SU-DHL-6 (cell line): ENCODE data around the gene MAP1A.
"Not testable (repeated sequence)": the region's sequence is repeated elsewhere in the genome, so short reads cannot be mapped to it uniquely, and the experiment has no call there.

ENCODE experiments used
- H2AFZ ChIP-seq: fragments of 200-600 bp; sonication (generic); 2 replicates; pipeline ENCODE4 v1.6.1; 2014; ENCODE audit warnings: low read depth, mild to moderate bottlenecking, moderate library complexity, mixed read lengths, antibody characterized with exemption, low read length; ENCODE audit not compliant: severe bottlenecking
- H3F3A ChIP-seq: fragments of 200-600 bp; shearing (Covaris generic); 2 replicates; pipeline ENCODE4 v1.6.0; 2016; ENCODE audit warnings: antibody characterized with exemption, mild to moderate bottlenecking; ENCODE audit not compliant: insufficient read depth
- H3K27ac ChIP-seq: fragments of 200-600 bp; sonication (generic); 2 replicates; pipeline ENCODE4 v1.5.1; 2016; ENCODE audit warnings: low read depth, mild to moderate bottlenecking, low read length, moderate library complexity, mixed read lengths
- H3K27me3 ChIP-seq: fragments of 200-600 bp; sonication (generic), shearing (Covaris generic); 2 replicates; pipeline ENCODE4 v1.6.0; 2014; ENCODE audit warnings: mild to moderate bottlenecking, low read length
- H3K36me3 ChIP-seq: fragments of 200-600 bp; sonication (generic); 2 replicates; pipeline ENCODE4 v1.6.1; 2014; ENCODE audit warnings: mild to moderate bottlenecking, low read length, mixed read lengths
- H3K4me2 ChIP-seq: fragments of 300-600, 200-600 bp; shearing (Covaris generic), sonication (generic); 2 replicates; pipeline ENCODE4 v1.6.0; 2014; ENCODE audit warnings: low read length, low read depth, mild to moderate bottlenecking; ENCODE audit not compliant: poor library complexity, severe bottlenecking
- H3K4me3 ChIP-seq: fragments of 200-600 bp; sonication (generic); 2 replicates; pipeline ENCODE4 v1.5.1; 2014; ENCODE audit warnings: antibody characterized with exemption, low read length, mild to moderate bottlenecking, mixed read lengths; ENCODE audit not compliant: insufficient read depth, poor library complexity, severe bottlenecking
- H3K79me2 ChIP-seq: fragments of 200-600 bp; sonication (generic); 2 replicates; pipeline ENCODE4 v1.6.1; 2014; ENCODE audit warnings: mild to moderate bottlenecking, low read length, moderate library complexity; ENCODE audit not compliant: insufficient read depth
- H3K9ac ChIP-seq: fragments of 200-600 bp; sonication (generic); 2 replicates; pipeline ENCODE4 v1.7.0; 2014; ENCODE audit warnings: mild to moderate bottlenecking, low read length
- H3K9me2 ChIP-seq: fragments of 200-600 bp; sonication (generic); replicated peaks from 2 replicates; pipeline ENCODE4 v1.6.1; 2014; ENCODE audit warnings: low read length; ENCODE audit not compliant: insufficient read depth
- H3K9me3 ChIP-seq: fragments of 200-600 bp; sonication (generic); 2 replicates; pipeline ENCODE4 v1.6.1; 2014; ENCODE audit warnings: low read length, mixed read lengths; ENCODE audit not compliant: insufficient read depth
- H4K20me1 ChIP-seq: fragments of 200-600 bp; sonication (generic); 2 replicates; pipeline ENCODE4 v1.6.1; 2014; ENCODE audit warnings: low read depth, mild to moderate bottlenecking, antibody characterized with exemption, low read length, moderate library complexity, mixed read lengths
- EZH2phosphoT487 ChIP-seq: fragments of 200-600 bp; sonication (generic), shearing (Covaris generic); conservative IDR thresholded peaks from 2 replicates; pipeline ENCODE4 v1.6.1; 2018; ENCODE audit warnings: mild to moderate bottlenecking, antibody characterized with exemption, low read length, moderate library complexity, mixed read lengths
- TF ChIP-seq, protein P1 (sequence below): fragments of 200-600 bp; sonication (generic); IDR thresholded peaks from one replicate; pipeline ENCODE4 v1.5.1; 2017; ENCODE audit warnings: antibody characterized with exemption, mild to moderate bottlenecking, low read length, moderate library complexity; ENCODE audit not compliant: insufficient read depth, poor library complexity, severe bottlenecking

The MAP1A gene

DNA sequence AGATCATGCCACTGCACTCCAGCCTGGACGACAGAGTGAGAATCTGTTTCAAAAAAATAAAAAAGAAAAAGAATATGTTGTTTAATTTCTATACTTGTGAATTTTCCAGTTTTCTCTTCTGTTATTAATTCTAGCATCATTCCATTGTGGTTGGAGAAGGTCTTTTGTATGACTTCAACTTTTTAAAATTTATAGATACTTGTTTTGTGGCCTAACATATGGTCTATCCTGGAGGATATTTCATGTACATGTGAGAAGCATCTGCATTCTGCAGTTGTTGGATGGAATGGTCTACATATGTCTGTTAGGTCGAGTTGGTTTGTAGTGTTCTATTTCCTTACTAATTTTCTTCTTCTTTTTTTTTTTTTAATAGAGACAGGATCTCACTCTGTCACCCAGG, 35.6 kb downstream of the MAP1A start:
- H3K27me3 ChIP-seq: no peaks in the 10 kb centered on the region
- no peak for TF ChIP-seq EZH2phosphoT487
- TF ChIP-seq, protein P1, sequence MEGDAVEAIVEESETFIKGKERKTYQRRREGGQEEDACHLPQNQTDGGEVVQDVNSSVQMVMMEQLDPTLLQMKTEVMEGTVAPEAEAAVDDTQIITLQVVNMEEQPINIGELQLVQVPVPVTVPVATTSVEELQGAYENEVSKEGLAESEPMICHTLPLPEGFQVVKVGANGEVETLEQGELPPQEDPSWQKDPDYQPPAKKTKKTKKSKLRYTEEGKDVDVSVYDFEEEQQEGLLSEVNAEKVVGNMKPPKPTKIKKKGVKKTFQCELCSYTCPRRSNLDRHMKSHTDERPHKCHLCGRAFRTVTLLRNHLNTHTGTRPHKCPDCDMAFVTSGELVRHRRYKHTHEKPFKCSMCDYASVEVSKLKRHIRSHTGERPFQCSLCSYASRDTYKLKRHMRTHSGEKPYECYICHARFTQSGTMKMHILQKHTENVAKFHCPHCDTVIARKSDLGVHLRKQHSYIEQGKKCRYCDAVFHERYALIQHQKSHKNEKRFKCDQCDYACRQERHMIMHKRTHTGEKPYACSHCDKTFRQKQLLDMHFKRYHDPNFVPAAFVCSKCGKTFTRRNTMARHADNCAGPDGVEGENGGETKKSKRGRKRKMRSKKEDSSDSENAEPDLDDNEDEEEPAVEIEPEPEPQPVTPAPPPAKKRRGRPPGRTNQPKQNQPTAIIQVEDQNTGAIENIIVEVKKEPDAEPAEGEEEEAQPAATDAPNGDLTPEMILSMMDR: no peak
- H3K9me3 ChIP-seq: no peaks in the 10 kb centered on the region
- no peak overlapping the region for H2AFZ ChIP-seq
- H3K79me2 ChIP-seq: no peaks in the 10 kb centered on the region
- no peaks in the 10 kb centered on the region for H3K9me2 ChIP-seq
- no peak overlapping the region for H3K4me2 ChIP-seq
- H3K27ac ChIP-seq: no peak overlapping the region
- H3K36me3 ChIP-seq: no peaks in the 10 kb centered on the region
- H3K4me3 ChIP-seq: no peak overlapping the region
- no peaks in the 10 kb centered on the region for H3F3A ChIP-seq
- H3K9ac ChIP-seq: no peak overlapping the region
- no peaks in the 10 kb centered on the region for H4K20me1 ChIP-seq

- not testable (repeated sequence) for H2AFZ ChIP-seq, H3K4me2 ChIP-seq, H3K36me3 ChIP-seq, H3K79me2 ChIP-seq, H3K27me3 ChIP-seq, H3F3A ChIP-seq, H3K9me3 ChIP-seq, H3K9ac ChIP-seq, H3K4me3 ChIP-seq, H4K20me1 ChIP-seq, H3K9me2 ChIP-seq, H3K27ac ChIP-seq
These were observed 45.3 kb downstream of the MAP1A start for GRCh38 chr15:43562753-43563152.

DNA sequence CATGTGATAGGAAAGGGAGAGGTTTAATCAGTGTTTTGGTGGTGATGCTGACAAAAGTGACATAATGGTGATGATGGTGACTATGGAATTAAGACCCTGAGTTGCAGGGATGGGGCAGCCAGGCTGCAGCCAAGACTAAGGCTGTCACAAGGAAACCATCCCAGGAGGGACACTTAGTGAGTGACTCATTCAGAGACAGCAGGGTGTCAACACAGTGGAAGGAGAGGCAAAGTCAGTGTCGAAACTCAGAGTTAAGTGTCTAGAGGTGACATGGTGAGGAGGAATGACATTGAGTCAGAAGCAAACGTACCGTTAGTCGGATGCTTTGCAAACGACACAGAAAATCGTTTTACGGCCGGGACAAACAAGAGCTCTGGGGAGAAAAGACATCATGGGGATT, 46.4 kb downstream of the MAP1A start:
- H3K36me3 ChIP-seq, H3F3A ChIP-seq, H3K9me2 ChIP-seq, H4K20me1 ChIP-seq, H3K4me3 ChIP-seq, H3K79me2 ChIP-seq, H3K4me2 ChIP-seq, H3K9me3 ChIP-seq, H3K9ac ChIP-seq, H2AFZ ChIP-seq, H3K27me3 ChIP-seq, H3K27ac ChIP-seq: not testable (repeated sequence)

- not testable (repeated sequence) for H3K4me2 ChIP-seq, H3F3A ChIP-seq, H3K36me3 ChIP-seq, H3K27ac ChIP-seq, H3K9me3 ChIP-seq, H3K9me2 ChIP-seq, H4K20me1 ChIP-seq, H3K27me3 ChIP-seq, H3K79me2 ChIP-seq, H3K9ac ChIP-seq, H2AFZ ChIP-seq, H3K4me3 ChIP-seq
These were observed 49.2 kb downstream of the MAP1A start for GRCh38 chr15:43566615-43567014.

DNA sequence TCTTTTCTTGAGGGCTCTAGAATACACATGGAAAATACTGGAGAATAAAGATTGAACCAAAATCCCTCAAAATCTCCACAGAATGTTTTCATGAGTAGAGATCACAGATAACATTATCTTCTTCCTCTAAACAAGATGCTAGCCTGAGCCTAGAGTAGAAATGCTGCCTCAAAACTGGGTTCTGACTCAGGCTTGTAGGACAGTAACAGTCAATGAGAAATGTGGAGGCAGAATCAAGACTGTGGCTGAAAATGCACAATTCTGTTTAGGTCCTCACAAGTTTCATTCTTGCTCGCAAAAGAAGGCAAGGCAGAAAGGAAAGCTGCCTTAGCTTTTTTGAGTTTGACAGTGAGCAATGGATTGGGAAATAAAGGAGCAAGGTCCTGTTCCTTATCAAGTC, 57.2 kb downstream of the MAP1A start:
- not testable (repeated sequence) for H3K27ac ChIP-seq, H3F3A ChIP-seq, H3K27me3 ChIP-seq, H2AFZ ChIP-seq, H4K20me1 ChIP-seq, H3K36me3 ChIP-seq, H3K79me2 ChIP-seq, H3K9me3 ChIP-seq, H3K9me2 ChIP-seq, H3K4me2 ChIP-seq, H3K9ac ChIP-seq, H3K4me3 ChIP-seq
